B cell (primary cell): ENCODE measurements around the gene NMNAT2. TPM values are rescaled to one million over a fixed set of nuclear protein-coding genes. Genes with fewer than 3 reads are reported as not detected.

Experiments
- ATAC-seq: fragments of 200-7000 bp; cut with Tn5 transposase; one replicate; pipeline ENCODE4 v1.10.0; 2021; ENCODE audit warnings: low read depth, mild to moderate bottlenecking, moderate number of reproducible peaks, moderate library complexity
- CTCF ChIA-PET: fragments of 350-600 bp; sonication (Branson Sonifier 250); formaldehyde crosslinking; loops from one replicate; lab custom pipeline; 2021; ENCODE audit warnings: antibody characterized with exemption, inconsistent platforms; lab: Charles Lee
- POLR2A ChIA-PET: fragments of 350-600 bp; sonication (Branson Sonifier 250); formaldehyde crosslinking; loops from one replicate; lab custom pipeline; 2021; ENCODE audit warnings: antibody characterized with exemption; lab: Charles Lee
- DNase-seq: peaks from one replicate; pipeline ENCODE4 v3.0.0; 2013
- H2AFZ ChIP-seq: 2 replicates; pipeline ENCODE4 v1.6.1; 2012; ENCODE audit warnings: mild to moderate bottlenecking, low read depth, low read length; ENCODE audit not compliant: insufficient read depth, poor library complexity, severe bottlenecking
- H3K27ac ChIP-seq, 2 donors: 1 replicate in 1 of 2; 2 replicates in 1 of 2; pipeline ENCODE4 v1.5.1; 2012 to 2013; ENCODE audit warnings: low read length in 2 of 2, mild to moderate bottlenecking in 2 of 2, moderate library complexity in 1 of 2
- H3K27me3 ChIP-seq, 4 experiments: fragments of 200-600 bp in 1 of 4; sonication (generic) in 1 of 4; replicated peaks in 1 of 4; 1 replicate in 2 of 4; 2 replicates in 2 of 4; pipeline versions ENCODE4 v1.6.1 to v1.7.0; 2013 to 2016; ENCODE audit warnings: low read length in 3 of 4, mild to moderate bottlenecking in 2 of 4, mixed read lengths in 1 of 4, moderate library complexity in 1 of 4; ENCODE audit not compliant: insufficient read depth in 4 of 4, control insufficient read depth in 3 of 4; ENCODE audit errors: control extremely low read depth in 1 of 4
- H3K36me3 ChIP-seq, 2 experiments: replicated peaks in 1 of 2; 1 replicate in 1 of 2; 2 replicates in 1 of 2; pipeline versions ENCODE4 v1.6.1 to v1.7.1; 2013; ENCODE audit warnings: low read length in 1 of 2; ENCODE audit not compliant: insufficient read depth in 2 of 2, control insufficient read depth in 1 of 2; ENCODE audit errors: control extremely low read depth in 1 of 2, extremely low read depth in 1 of 2
- H3K4me1 ChIP-seq, 2 donors: fragments of 200-600 bp in 1 of 2; sonication (generic) in 1 of 2; 1 replicate in 1 of 2; 2 replicates in 1 of 2; pipeline versions ENCODE4 v1.5.1 to v1.6.1; 2013 to 2017; ENCODE audit warnings: low read length in 2 of 2; ENCODE audit not compliant: control insufficient read depth in 2 of 2, insufficient read depth in 2 of 2
- H3K4me2 ChIP-seq: replicated peaks from 2 replicates; pipeline ENCODE3; 2012; ENCODE audit warnings: mild to moderate bottlenecking, low read depth, low read length; ENCODE audit not compliant: poor library complexity, severe bottlenecking
- H3K4me3 ChIP-seq, 5 experiments: fragments of 200-600 bp in 1 of 5; sonication (generic) in 1 of 5; 1 replicate in 3 of 5; 2 replicates in 2 of 5; pipeline versions ENCODE4 v1.5.1 to v1.7.0; 2011 to 2016; ENCODE audit warnings: low read length in 4 of 5, mild to moderate bottlenecking in 4 of 5, low read depth in 2 of 5, control low read depth in 1 of 5, moderate library complexity in 1 of 5; ENCODE audit not compliant: insufficient read depth in 1 of 5; ENCODE audit errors: control extremely low read depth in 1 of 5, extremely low read depth in 1 of 5
- H3K79me2 ChIP-seq: fragments of 200-600 bp; sonication (generic); one replicate; pipeline ENCODE4 v1.6.0; 2016; ENCODE audit warnings: low read length; ENCODE audit not compliant: control insufficient read depth, insufficient read depth
- H3K9ac ChIP-seq: fragments of 200-600 bp; sonication (generic); 2 replicates; pipeline ENCODE4 v1.6.1; 2017; ENCODE audit warnings: mild to moderate bottlenecking, low read length, moderate library complexity
- H3K9me3 ChIP-seq, 3 donors: one replicate each; pipeline versions ENCODE4 v1.6.1 to v1.7.1; 2013; ENCODE audit warnings: low read length in 2 of 3; ENCODE audit not compliant: control insufficient read depth in 2 of 3, insufficient read depth in 1 of 3; ENCODE audit errors: control extremely low read depth in 1 of 3
- H4K20me1 ChIP-seq: 2 replicates; pipeline ENCODE4 v1.6.0; 2012; ENCODE audit warnings: mild to moderate bottlenecking, low read length; ENCODE audit not compliant: insufficient read depth, control insufficient read depth, poor library complexity, severe bottlenecking
- H3K27ac Mint-ChIP-seq: one replicate; pipeline ENCODE4 v1.8.0; 2021; ENCODE audit warnings: mixed read lengths
- H3K27me3 Mint-ChIP-seq: one replicate; pipeline ENCODE4 v1.8.0; 2021; ENCODE audit warnings: mixed read lengths
- H3K4me1 Mint-ChIP-seq: one replicate; pipeline ENCODE4 v1.8.0; 2021; ENCODE audit warnings: mixed read lengths
- H3K4me3 Mint-ChIP-seq: one replicate; pipeline ENCODE4 v1.8.0; 2021; ENCODE audit warnings: mixed read lengths
- H3K9me3 Mint-ChIP-seq: one replicate; pipeline ENCODE4 v1.8.0; 2022; ENCODE audit warnings: mixed read lengths; ENCODE audit not compliant: insufficient read depth
- CTCF ChIP-seq: fragments of 200-600 bp; IDR thresholded peaks from one replicate; pipeline ENCODE4 v1.8.0; 2022; ENCODE audit warnings: antibody characterized with exemption, mild to moderate bottlenecking
- EZH2 ChIP-seq: IDR thresholded peaks from 2 replicates; pipeline ENCODE4 v1.6.1; 2012; ENCODE audit warnings: borderline replicate concordance, low read depth, mild to moderate bottlenecking, moderate library complexity, low read length; ENCODE audit not compliant: insufficient read depth, poor library complexity, severe bottlenecking
- WGBS: methylation state at CpG from one replicate; pipeline ENCODE4 v1.1.5; 2013; ENCODE audit warnings: missing lambda C conversion rate; ENCODE audit not compliant: insufficient coverage; 5-methylcytosine and 5-hydroxymethylcytosine counted together
- intact Hi-C: fragments of 100-400 bp; cut with micrococcal nuclease; formaldehyde crosslinking; loops from one replicate; pipeline ENCODE4 v1.10.0; 2022
- polyA plus RNA-seq: library from polyadenylated mRNA; depleted of rRNA; stranded (reverse); fragments of >200 nt; gene quantifications from 2 replicates; pipeline ENCODE4 v1.2.3, GENCODE V29; 2012
- total RNA-seq, 2 donors: library from RNA; stranded (reverse); fragments of 120-200 nt in 1 of 2; gene quantifications; 1 replicate in 1 of 2; 2 replicates in 1 of 2; pipeline versions ENCODE4 v1.2.3 to v1.2.4, GENCODE V29; 2013 to 2022

The NMNAT2 gene
- total and polyA plus RNA-seq, 2 donors (not counting 1 experiment from before 2014, with no cell fraction given), result not detected

GRCh38 chr1:183416850-183417771 is 1.1 kb downstream of the NMNAT2 start:
- intact Hi-C loops, result no loop called here
- ATAC-seq (peak; percentile 45), DNase-seq (peak; percentile 16)
- peaks cover 20 to 27% of the 10 kb centered on the region in 2 donors for H3K4me1 ChIP-seq
- peaks cover 0 to 53% (median 41%) of the 10 kb centered on the region in 4 experiments for H3K27me3 ChIP-seq
- peak overlapping the region; percentile 69 for H3K4me2 ChIP-seq
- no peak overlapping the region for H3K27ac ChIP-seq
- H3K4me1 Mint-ChIP-seq, result peaks cover 27% of the 10 kb centered on the region
- no peaks in the 10 kb centered on the region for H3K79me2 ChIP-seq
- no peaks in the 10 kb centered on the region for H4K20me1 ChIP-seq
- no peaks in the 10 kb centered on the region for H3K9me3 Mint-ChIP-seq
- peak overlapping the region; percentile 39 for H2AFZ ChIP-seq
- CTCF ChIA-PET, result no interaction called here
- peaks cover 67% of the 10 kb centered on the region for H3K27me3 Mint-ChIP-seq
- peak overlapping the region in 3 of 5 experiments; percentile 7 to 35 (median 18) for H3K4me3 ChIP-seq
- no peak for TF ChIP-seq CTCF
- no peak for TF ChIP-seq EZH2
- H3K9ac ChIP-seq, result peak overlapping the region; percentile 31
- no peaks in the 10 kb centered on the region for H3K36me3 ChIP-seq
- 12% methylated on average over 68 of the region's 69 CpGs for WGBS
- peak overlapping the region; percentile 54 for H3K4me3 Mint-ChIP-seq
- POLR2A ChIA-PET, result no interaction called here
- no peak overlapping the region for H3K27ac Mint-ChIP-seq
- peaks cover 0 to 18% (median 0%) of the 10 kb centered on the region in 3 donors for H3K9me3 ChIP-seq

- H4K20me1 ChIP-seq, result no peaks in the 10 kb centered on the region
- H3K27me3 Mint-ChIP-seq, result peaks cover 54% of the 10 kb centered on the region
- H3K4me1 ChIP-seq, result peaks cover 20 to 27% of the 10 kb centered on the region in 2 donors
- no peak for TF ChIP-seq EZH2
- no peak for TF ChIP-seq CTCF
- H3K36me3 ChIP-seq, result no peaks in the 10 kb centered on the region
- no peaks in the 10 kb centered on the region for H3K79me2 ChIP-seq
- H3K9me3 Mint-ChIP-seq, result no peaks in the 10 kb centered on the region
- intact Hi-C loops, result no loop called here
- H2AFZ ChIP-seq, result no peak overlapping the region
- ChIA-PET CTCF (interaction anchor here (0.6 kb wide), 1 partner anchor 513 kb away, joined by 3 read pairs; no protein-coding TSS in a partner anchor), POLR2A (no interaction called here)
- H3K4me2 ChIP-seq, result no peak overlapping the region
- H3K4me3 Mint-ChIP-seq, result no peak overlapping the region
- no peak overlapping the region for H3K9ac ChIP-seq
- H3K9me3 ChIP-seq, result peaks cover 0 to 18% (median 0%) of the 10 kb centered on the region in 3 donors
- H3K27me3 ChIP-seq, result peaks cover 0 to 33% (median 29%) of the 10 kb centered on the region in 4 experiments
- peaks cover 27% of the 10 kb centered on the region for H3K4me1 Mint-ChIP-seq
- ATAC-seq, result no peak
- no peak for DNase-seq
- no peak overlapping the region for H3K27ac ChIP-seq
- H3K4me3 ChIP-seq, result no peak overlapping the region
- no peak overlapping the region for H3K27ac Mint-ChIP-seq
Measured at GRCh38 chr1:183414365-183414764, 3.8 kb downstream of the NMNAT2 start.
